GM23338 (cell line): ENCODE data around the gene TMEM128. TPM values are rescaled to one million over a fixed set of nuclear protein-coding genes. Genes with fewer than 3 reads are reported as not detected.

Experiments
- ATAC-seq: fragments of 200-7000 bp; cut with Tn5 transposase; 3 replicates; pipeline ENCODE4 v1.9.1; 2020
- DNase-seq: peaks from one replicate; pipeline ENCODE4 v3.0.0-alpha.2; 2015; ENCODE audit warnings: low spot score
- H2AFZ ChIP-seq: fragments of 200-600 bp; sonication (generic); 2 replicates; pipeline ENCODE4 v1.8.0; 2016; ENCODE audit warnings: antibody characterized with exemption, mild to moderate bottlenecking, moderate library complexity
- H3F3A ChIP-seq: fragments of 200-600 bp; sonication (generic); replicated peaks from 2 replicates; pipeline ENCODE4 v1.8.0; 2017; ENCODE audit warnings: antibody characterized with exemption, mixed run types, low read depth
- H3K27ac ChIP-seq: fragments of 200-600 bp; sonication (generic); 2 replicates; pipeline ENCODE4 v1.6.1; 2016; ENCODE audit warnings: low read depth
- H3K27me3 ChIP-seq: fragments of 200-600 bp; sonication (generic); 2 replicates; pipeline ENCODE4 v1.8.0; 2016; ENCODE audit warnings: mild to moderate bottlenecking, mixed run types, moderate library complexity; ENCODE audit not compliant: insufficient read depth
- H3K36me3 ChIP-seq: fragments of 200-600 bp; sonication (generic); 2 replicates; pipeline ENCODE4 v1.8.0; 2016; ENCODE audit warnings: mild to moderate bottlenecking; ENCODE audit not compliant: insufficient read depth
- H3K4me1 ChIP-seq: fragments of 200-600 bp; sonication (generic); 2 replicates; pipeline ENCODE4 v1.8.0; 2016; ENCODE audit warnings: mild to moderate bottlenecking, moderate library complexity; ENCODE audit not compliant: insufficient read depth
- H3K4me2 ChIP-seq: fragments of 200-600 bp; sonication (generic); 2 replicates; pipeline ENCODE4 v1.7.1; 2017; ENCODE audit warnings: mixed run types
- H3K4me3 ChIP-seq: fragments of 200-600 bp; sonication (generic); 2 replicates; pipeline ENCODE4 v1.6.1; 2016; ENCODE audit warnings: mixed run types
- H3K79me2 ChIP-seq: fragments of 200-600 bp; sonication (generic); replicated peaks from 2 replicates; pipeline ENCODE4 v1.8.0; 2017; ENCODE audit warnings: mild to moderate bottlenecking; ENCODE audit not compliant: insufficient read depth
- H3K9me2 ChIP-seq: fragments of 200-600 bp; sonication (generic); 2 replicates; pipeline ENCODE4 v1.8.0; 2017; ENCODE audit not compliant: insufficient read depth
- H4K20me1 ChIP-seq: fragments of 200-600 bp; sonication (generic); replicated peaks from 2 replicates; pipeline ENCODE4 v1.8.0; 2017; ENCODE audit warnings: mild to moderate bottlenecking; ENCODE audit not compliant: insufficient read depth
- H3K27ac Mint-ChIP-seq: 2 replicates; pipeline ENCODE4 v1.8.0; 2020; ENCODE audit warnings: inconsistent platforms, mild to moderate bottlenecking, moderate library complexity, mixed read lengths
- H3K27me3 Mint-ChIP-seq: 3 replicates; pipeline ENCODE4 v1.8.0; 2022; ENCODE audit warnings: low read depth, mild to moderate bottlenecking, moderate library complexity, mixed read lengths, inconsistent platforms; ENCODE audit not compliant: insufficient read depth, poor library complexity
- H3K36me3 Mint-ChIP-seq: 3 replicates; pipeline ENCODE4 v1.8.0; 2021; ENCODE audit warnings: low read depth, mild to moderate bottlenecking, inconsistent platforms, moderate library complexity, mixed read lengths
- H3K4me1 Mint-ChIP-seq: 3 replicates; pipeline ENCODE4 v1.8.0; 2020; ENCODE audit warnings: mild to moderate bottlenecking, inconsistent platforms, mixed read lengths
- H3K4me3 Mint-ChIP-seq: 3 replicates; pipeline ENCODE4 v1.8.0; 2021; ENCODE audit warnings: moderate library complexity, mild to moderate bottlenecking, inconsistent platforms, mixed read lengths
- H3K9me3 Mint-ChIP-seq: 3 replicates; pipeline ENCODE4 v1.8.0; 2020; ENCODE audit warnings: moderate library complexity, mild to moderate bottlenecking, inconsistent platforms, mixed read lengths
- ETS1 ChIP-seq: IDR thresholded peaks from 2 replicates; pipeline ENCODE4 v1.6.1; 2016; ENCODE audit warnings: antibody characterized with exemption
- JUNB ChIP-seq: IDR thresholded peaks from one replicate; pipeline ENCODE4 v1.6.1; 2016; ENCODE audit warnings: antibody characterized with exemption; ENCODE audit not compliant: unreplicated experiment
- NANOG ChIP-seq: IDR thresholded peaks from 2 replicates; pipeline ENCODE4 v1.6.1; 2016; ENCODE audit warnings: antibody characterized with exemption, borderline replicate concordance
- STAT1 ChIP-seq: IDR thresholded peaks from one replicate; pipeline ENCODE4 v1.6.1; 2016; ENCODE audit warnings: antibody characterized with exemption; ENCODE audit not compliant: unreplicated experiment
- ZNF114 ChIP-seq: fragments of 250-450 bp; sonication (Bioruptor Pico); IDR thresholded peaks from 2 replicates; pipeline ENCODE4 v1.5.0; 2020; ENCODE audit warnings: mild to moderate bottlenecking, moderate library complexity
- ZNF331 ChIP-seq: fragments of 250-450 bp; sonication (Bioruptor Pico); IDR thresholded peaks from 2 replicates; pipeline ENCODE4 v1.5.0; 2020; ENCODE audit warnings: low read depth, mild to moderate bottlenecking, moderate library complexity
- ZNF462 ChIP-seq: fragments of 250-450 bp; sonication (Bioruptor Pico); IDR thresholded peaks from 2 replicates; pipeline ENCODE4 v1.5.0; 2020; ENCODE audit warnings: mild to moderate bottlenecking, moderate library complexity
- polyA plus RNA-seq: library from polyadenylated mRNA; unstranded; fragments of >200 nt; fragmentation: Nextera tagmentation; extraction: Ambion mirVana; gene quantifications from 2 replicates; pipeline ENCODE4 v1.2.1, GENCODE V29; 2016
- total RNA-seq: library from RNA; depleted of rRNA; stranded (reverse); fragments of >200 nt; shearing (Covaris generic); gene quantifications from 2 replicates; pipeline ENCODE4 v1.2.3, GENCODE V29; 2014
- TF ChIP-seq, protein P1 (sequence below), 2 experiments: fragments of 200-600 bp in 1 of 2; sonication (generic) in 1 of 2; conservative IDR thresholded peaks; 2 replicates each; pipeline versions ENCODE4 v1.5.1 to v1.6.1; 2016 to 2017; ENCODE audit warnings: antibody characterized with exemption in 2 of 2, low read depth in 2 of 2, mild to moderate bottlenecking in 2 of 2, moderate library complexity in 1 of 2
- TF ChIP-seq, protein P2 (sequence below): IDR thresholded peaks from one replicate; pipeline ENCODE4 v1.6.1; 2018; ENCODE audit warnings: antibody characterized with exemption; ENCODE audit not compliant: unreplicated experiment

The TMEM128 gene
- total and polyA plus RNA-seq, 2 experiments from 2014 or later, result 22.7 to 25.9 TPM

- Histone ChIP-seq H3K4me1 (no peaks in the 10 kb centered on the region), H3K4me3 (no peak overlapping the region), H2AFZ (no peak overlapping the region), H3K79me2 (no peaks in the 10 kb centered on the region), H3K9me2 (no peaks in the 10 kb centered on the region), H3K4me2 (no peak overlapping the region), H4K20me1 (no peaks in the 10 kb centered on the region), H3K27me3 (peaks cover 9% of the 10 kb centered on the region; the same call in 1 of the 2 replicates), H3K27ac (no peak overlapping the region), H3K36me3 (no peaks in the 10 kb centered on the region), H3F3A (no peaks in the 10 kb centered on the region)
- TF ChIP-seq, protein P1, sequence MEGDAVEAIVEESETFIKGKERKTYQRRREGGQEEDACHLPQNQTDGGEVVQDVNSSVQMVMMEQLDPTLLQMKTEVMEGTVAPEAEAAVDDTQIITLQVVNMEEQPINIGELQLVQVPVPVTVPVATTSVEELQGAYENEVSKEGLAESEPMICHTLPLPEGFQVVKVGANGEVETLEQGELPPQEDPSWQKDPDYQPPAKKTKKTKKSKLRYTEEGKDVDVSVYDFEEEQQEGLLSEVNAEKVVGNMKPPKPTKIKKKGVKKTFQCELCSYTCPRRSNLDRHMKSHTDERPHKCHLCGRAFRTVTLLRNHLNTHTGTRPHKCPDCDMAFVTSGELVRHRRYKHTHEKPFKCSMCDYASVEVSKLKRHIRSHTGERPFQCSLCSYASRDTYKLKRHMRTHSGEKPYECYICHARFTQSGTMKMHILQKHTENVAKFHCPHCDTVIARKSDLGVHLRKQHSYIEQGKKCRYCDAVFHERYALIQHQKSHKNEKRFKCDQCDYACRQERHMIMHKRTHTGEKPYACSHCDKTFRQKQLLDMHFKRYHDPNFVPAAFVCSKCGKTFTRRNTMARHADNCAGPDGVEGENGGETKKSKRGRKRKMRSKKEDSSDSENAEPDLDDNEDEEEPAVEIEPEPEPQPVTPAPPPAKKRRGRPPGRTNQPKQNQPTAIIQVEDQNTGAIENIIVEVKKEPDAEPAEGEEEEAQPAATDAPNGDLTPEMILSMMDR (conservative IDR thresholded peaks at IDR 0.05; ENCODE audit: low read depth in 2 of 2), result no peak
- TF ChIP-seq ETS1 (no peak), ZNF462 (CRISPR knock-in tag) (no peak), JUNB (no peak), STAT1 (no peak), ZNF331 (CRISPR knock-in tag) (no peak), ZNF114 (no peak), NANOG (no peak)
- TF ChIP-seq, protein P2, sequence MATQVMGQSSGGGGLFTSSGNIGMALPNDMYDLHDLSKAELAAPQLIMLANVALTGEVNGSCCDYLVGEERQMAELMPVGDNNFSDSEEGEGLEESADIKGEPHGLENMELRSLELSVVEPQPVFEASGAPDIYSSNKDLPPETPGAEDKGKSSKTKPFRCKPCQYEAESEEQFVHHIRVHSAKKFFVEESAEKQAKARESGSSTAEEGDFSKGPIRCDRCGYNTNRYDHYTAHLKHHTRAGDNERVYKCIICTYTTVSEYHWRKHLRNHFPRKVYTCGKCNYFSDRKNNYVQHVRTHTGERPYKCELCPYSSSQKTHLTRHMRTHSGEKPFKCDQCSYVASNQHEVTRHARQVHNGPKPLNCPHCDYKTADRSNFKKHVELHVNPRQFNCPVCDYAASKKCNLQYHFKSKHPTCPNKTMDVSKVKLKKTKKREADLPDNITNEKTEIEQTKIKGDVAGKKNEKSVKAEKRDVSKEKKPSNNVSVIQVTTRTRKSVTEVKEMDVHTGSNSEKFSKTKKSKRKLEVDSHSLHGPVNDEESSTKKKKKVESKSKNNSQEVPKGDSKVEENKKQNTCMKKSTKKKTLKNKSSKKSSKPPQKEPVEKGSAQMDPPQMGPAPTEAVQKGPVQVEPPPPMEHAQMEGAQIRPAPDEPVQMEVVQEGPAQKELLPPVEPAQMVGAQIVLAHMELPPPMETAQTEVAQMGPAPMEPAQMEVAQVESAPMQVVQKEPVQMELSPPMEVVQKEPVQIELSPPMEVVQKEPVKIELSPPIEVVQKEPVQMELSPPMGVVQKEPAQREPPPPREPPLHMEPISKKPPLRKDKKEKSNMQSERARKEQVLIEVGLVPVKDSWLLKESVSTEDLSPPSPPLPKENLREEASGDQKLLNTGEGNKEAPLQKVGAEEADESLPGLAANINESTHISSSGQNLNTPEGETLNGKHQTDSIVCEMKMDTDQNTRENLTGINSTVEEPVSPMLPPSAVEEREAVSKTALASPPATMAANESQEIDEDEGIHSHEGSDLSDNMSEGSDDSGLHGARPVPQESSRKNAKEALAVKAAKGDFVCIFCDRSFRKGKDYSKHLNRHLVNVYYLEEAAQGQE, result no peak
- Mint-ChIP-seq H3K9me3 (no peaks in the 10 kb centered on the region), H3K4me1 (no peaks in the 10 kb centered on the region), H3K4me3 (no peak overlapping the region), H3K27ac (no peak overlapping the region), H3K27me3 (peaks cover 6% of the 10 kb centered on the region), H3K36me3 (no peaks in the 10 kb centered on the region)
- ATAC-seq (no peak), DNase-seq (no peak)
Observed at GRCh38 chr4:4254666-4255065, 6.6 kb upstream of the TMEM128 start.
